ENCODE measurements around the gene SUOX.
"Not testable (repeated sequence)": the region's sequence is repeated elsewhere in the genome, so short reads cannot be mapped to it uniquely, and the experiment has no call there.

SUOX gene

GRCh38 chr12:56021889-56022497, 24.9 kb downstream of the SUOX start:
- DNase-seq: no peak

GRCh38 chr12:56028511-56029165, 31.6 kb downstream of the SUOX start:
- no peak for DNase-seq

- no peak for DNase-seq
Measured at GRCh38 chr12:56029166-56029519, 32.1 kb downstream of the SUOX start.

- peak in 1 of 2 experiments; percentile 52 for DNase-seq
Measured at GRCh38 chr12:56029666-56030293, 32.7 kb downstream of the SUOX start.

GRCh38 chr12:56031987-56032386, 34.9 kb downstream of the SUOX start:
- DNase-seq: peak in 1 of 2 experiments; percentile 19

GRCh38 chr12:56034586-56035332, 37.7 kb downstream of the SUOX start:
- DNase-seq: no peak

- no peak for DNase-seq
Measured at GRCh38 chr12:56037161-56037560, 40.1 kb downstream of the SUOX start.

GRCh38 chr12:56038022-56038655, 41.1 kb downstream of the SUOX start:
- DNase-seq: no peak

- DNase-seq: peak in 1 of 2 experiments; percentile 26
Measured at GRCh38 chr12:56040151-56040550, 43.1 kb downstream of the SUOX start.

GRCh38 chr12:56040963-56041551, 44.0 kb downstream of the SUOX start:
- peak in 1 of 2 experiments; percentile 17 for DNase-seq

GRCh38 chr12:56041552-56042429, 44.7 kb downstream of the SUOX start, which contains the start of gene RPS26:
Gene RPS26 (plus strand): TSS chr12:56041918. CDS start chr12:56042167, 249 bp downstream.
- DNase-seq: peak; percentile 88 to 92

GRCh38 chr12:56042430-56042813, 45.3 kb downstream of the SUOX start:
- not testable (repeated sequence) for DNase-seq

- no peak for DNase-seq
Measured at GRCh38 chr12:56042843-56043242, 45.8 kb downstream of the SUOX start.

- peak; percentile 21 to 35 for DNase-seq
Measured at GRCh38 chr12:56046027-56046780, 49.1 kb downstream of the SUOX start.

GRCh38 chr12:56053407-56053893, 56.4 kb downstream of the SUOX start:
- DNase-seq: no peak
